CD1c-positive myeloid dendritic cell (primary cell): ENCODE results near the gene CCZ1.
"Not testable (repeated sequence)": the region's sequence is repeated elsewhere in the genome, so short reads cannot be mapped to it uniquely, and the experiment has no call there.

ENCODE experiments used
- DNase-seq: peaks from one replicate; pipeline ENCODE4 v3.0.0-alpha.2; 2016; ENCODE audit errors: extremely low spot score

The CCZ1 gene

GRCh38 chr7:5908835-5909234, 10.3 kb downstream of the CCZ1 start:
- DNase-seq, result not testable (repeated sequence)

- DNase-seq, result not testable (repeated sequence)
These were observed 18.0 kb downstream of the CCZ1 start for GRCh38 chr7:5916529-5916928.

GRCh38 chr7:5924180-5924579, 25.6 kb downstream of the CCZ1 start:
- not testable (repeated sequence) for DNase-seq

GRCh38 chr7:5924630-5925029, 26.1 kb downstream of the CCZ1 start:
- DNase-seq, result not testable (repeated sequence)

- DNase-seq, result not testable (repeated sequence)
These were observed 27.8 kb downstream of the CCZ1 start for GRCh38 chr7:5926263-5926870.

- DNase-seq, result not testable (repeated sequence)
These were observed 31.8 kb downstream of the CCZ1 start for GRCh38 chr7:5930290-5930689.

- not testable (repeated sequence) for DNase-seq
These were observed 32.7 kb downstream of the CCZ1 start for GRCh38 chr7:5931250-5931649.

- not testable (repeated sequence) for DNase-seq
These were observed 33.5 kb downstream of the CCZ1 start for GRCh38 chr7:5931905-5932644.

GRCh38 chr7:5934945-5935450, 36.5 kb downstream of the CCZ1 start:
- DNase-seq, result not testable (repeated sequence)

GRCh38 chr7:5963205-5963604, 64.7 kb downstream of the CCZ1 start:
- not testable (repeated sequence) for DNase-seq

GRCh38 chr7:5963810-5964209, 65.3 kb downstream of the CCZ1 start:
- not testable (repeated sequence) for DNase-seq

GRCh38 chr7:5970347-5970911, 71.9 kb downstream of the CCZ1 start, which contains the start of gene RSPH10B:
TSS of gene RSPH10B (minus strand) at chr7:5970689. CDS start at chr7:5967116, 3,573 bp downstream.
- DNase-seq, result not testable (repeated sequence)

GRCh38 chr7:5973580-5973979, 75.0 kb downstream of the CCZ1 start:
- DNase-seq, result not testable (repeated sequence)
